ENCODE measurements around the gene SCYGR2. TPM values are rescaled to one million over a fixed set of nuclear protein-coding genes. Genes with fewer than 3 reads are reported as not detected.

SCYGR2 gene
- total RNA-seq, 2 donors from 2014 or later, result not detected

DNA sequence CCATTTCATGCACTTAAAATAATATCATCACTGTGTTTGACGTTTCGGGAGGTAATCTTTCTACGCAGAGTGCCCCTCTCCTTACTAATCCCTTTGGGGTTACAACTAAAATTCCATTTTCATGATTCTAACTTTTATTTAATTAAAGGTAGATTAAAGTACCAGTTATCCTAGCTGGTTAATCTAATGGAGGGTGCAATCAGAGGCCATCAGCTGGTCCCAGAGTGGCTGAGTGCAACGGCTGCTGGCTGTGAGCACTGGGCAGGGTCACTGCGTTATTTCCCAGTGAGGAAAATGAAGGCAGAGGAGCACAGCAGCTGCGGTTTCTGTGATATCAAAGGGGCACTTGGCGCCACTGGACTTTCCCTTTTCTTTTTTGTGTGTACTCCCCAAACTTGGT is 30.7 kb downstream of the SCYGR2 start:
- WGBS, result 65% methylated on average over 7 of the region's 7 CpGs
- TF ChIP-seq POLR2A (IDR thresholded peaks at IDR 0.05) (no peak), CTCF (IDR thresholded peaks at IDR 0.05) (no peak), POLR2AphosphoS5 (IDR thresholded peaks at IDR 0.05) (no peak)
- DNase-seq (ENCODE audit: low spot score), result no peak
- Histone ChIP-seq H3K27me3 (replicated peaks; ENCODE audit: insufficient read depth) (no peaks in the 10 kb centered on the region), H3K4me1 (replicated peaks) (no peaks in the 10 kb centered on the region), H3K36me3 (no peaks in the 10 kb centered on the region), H3K9me3 (no peaks in the 10 kb centered on the region), H3K27ac (no peak overlapping the region), H3K4me3 (no peak overlapping the region)
- intact Hi-C loops (cut with DNase I), result no loop called here

- intact Hi-C loops (cut with DNase I), result no loop called here
- DNase-seq (ENCODE audit: low spot score), result no peak
These were observed 31.6 kb downstream of the SCYGR2 start for GRCh38 chr2:227630322-227630721.

DNA sequence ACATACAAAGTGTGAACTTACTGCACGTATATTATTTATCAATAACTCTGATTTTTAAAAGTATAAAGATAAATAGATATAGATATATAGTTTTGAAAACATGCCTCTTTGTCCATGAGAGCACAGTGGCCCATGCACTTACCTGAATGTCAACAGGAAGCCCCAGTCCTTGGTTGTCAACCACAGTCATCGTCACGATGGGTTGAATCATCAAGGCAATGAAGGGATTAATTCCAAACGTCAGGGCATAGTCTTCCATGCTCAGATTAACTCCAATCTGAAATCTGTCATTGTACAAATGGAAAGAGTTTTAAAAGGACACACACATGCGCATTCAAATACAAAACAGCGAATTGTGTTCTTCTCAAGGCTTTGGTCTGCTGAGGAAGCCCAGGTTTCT is 34.1 kb downstream of the SCYGR2 start:
- intact Hi-C loops (cut with DNase I), result no loop called here
- no peaks in the 10 kb centered on the region for H3K27me3 ChIP-seq (replicated peaks; ENCODE audit: insufficient read depth)

More at GRCh38 chr2:227630322-227630721, 31.6 kb downstream of the SCYGR2 start:
- TF ChIP-seq POLR2AphosphoS5 (IDR thresholded peaks at IDR 0.05) (no peak), CTCF (IDR thresholded peaks at IDR 0.05) (no peak), POLR2A (IDR thresholded peaks at IDR 0.05) (no peak)
- Histone ChIP-seq H3K9me3 (no peaks in the 10 kb centered on the region), H3K27me3 (replicated peaks; ENCODE audit: insufficient read depth) (no peaks in the 10 kb centered on the region), H3K27ac (no peak overlapping the region), H3K4me3 (no peak overlapping the region), H3K36me3 (no peaks in the 10 kb centered on the region), H3K4me1 (replicated peaks) (no peaks in the 10 kb centered on the region)
- 69% methylated on average over 3 of the region's 3 CpGs for WGBS

DNA sequence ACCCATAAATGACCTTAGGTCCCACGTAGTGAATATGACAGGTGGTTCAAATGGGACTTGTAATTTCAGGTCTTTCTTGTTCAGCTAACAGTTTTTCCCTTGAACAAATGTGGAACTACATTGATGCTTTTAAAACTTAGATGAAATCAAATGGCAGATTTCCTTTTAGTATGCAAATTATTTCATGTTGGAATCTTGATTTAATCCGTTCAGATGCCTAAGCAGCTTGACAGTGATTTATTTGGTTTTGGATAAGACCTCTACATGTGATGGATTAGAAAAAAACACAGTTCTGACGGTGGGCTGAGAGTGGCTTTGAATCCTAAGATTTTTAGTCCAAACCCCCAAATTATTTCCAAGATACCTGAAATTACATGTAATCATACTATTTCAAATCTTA is 35.5 kb downstream of the SCYGR2 start:
- Histone ChIP-seq H3K4me3 (no peak overlapping the region), H3K4me1 (replicated peaks) (no peaks in the 10 kb centered on the region), H3K27me3 (replicated peaks; ENCODE audit: insufficient read depth) (no peaks in the 10 kb centered on the region), H3K9me3 (no peaks in the 10 kb centered on the region), H3K36me3 (no peaks in the 10 kb centered on the region), H3K27ac (no peak overlapping the region)
- TF ChIP-seq POLR2AphosphoS5 (IDR thresholded peaks at IDR 0.05) (no peak), POLR2A (IDR thresholded peaks at IDR 0.05) (no peak), CTCF (IDR thresholded peaks at IDR 0.05) (no peak)
- 54% methylated on average over 3 of the region's 3 CpGs for WGBS
- intact Hi-C loops (cut with DNase I), result no loop called here
- DNase-seq (ENCODE audit: low spot score), result no peak

More for the DNA sequence above, 34.1 kb downstream of the SCYGR2 start:
- Histone ChIP-seq H3K9me3 (no peaks in the 10 kb centered on the region), H3K27ac (no peak overlapping the region), H3K36me3 (no peaks in the 10 kb centered on the region), H3K4me1 (replicated peaks) (no peaks in the 10 kb centered on the region), H3K4me3 (no peak overlapping the region)
- TF ChIP-seq POLR2AphosphoS5 (IDR thresholded peaks at IDR 0.05) (no peak), POLR2A (IDR thresholded peaks at IDR 0.05) (no peak), CTCF (IDR thresholded peaks at IDR 0.05) (no peak)
- WGBS, result 85% methylated on average over 6 of the region's 6 CpGs
- DNase-seq (ENCODE audit: low spot score), result no peak

- TF ChIP-seq POLR2A (IDR thresholded peaks at IDR 0.05) (no peak), POLR2AphosphoS5 (IDR thresholded peaks at IDR 0.05) (no peak), CTCF (IDR thresholded peaks at IDR 0.05) (no peak)
- DNase-seq (ENCODE audit: low spot score), result no peak
- intact Hi-C loops (cut with DNase I), result no loop called here
- no peak overlapping the region for H3K27ac ChIP-seq
- no peaks in the 10 kb centered on the region for H3K36me3 ChIP-seq
- H3K4me3 ChIP-seq, result no peak overlapping the region
- H3K4me1 ChIP-seq (replicated peaks), result no peaks in the 10 kb centered on the region
- 12% methylated on average over 2 of the region's 2 CpGs for WGBS
- no peaks in the 10 kb centered on the region for H3K9me3 ChIP-seq
- no peaks in the 10 kb centered on the region for H3K27me3 ChIP-seq (replicated peaks; ENCODE audit: insufficient read depth)
These were observed 44.0 kb downstream of the SCYGR2 start for GRCh38 chr2:227642656-227643055.

Data from prostate gland (tissue), 2 donors.